Prostate gland (tissue), 2 donors: Measurements from ENCODE around the gene IL22RA1.

ENCODE experiments used
- CTCF ChIP-seq, 4 experiments: fragments of 200-600 bp in 2 of 4; fragments of 450-650 bp in 2 of 4; sonication (generic) in 2 of 4; IDR thresholded peaks; 1 replicate in 3 of 4; 2 replicates in 1 of 4; pipeline ENCODE4 v1.5.1; 2016 to 2019; ENCODE audit warnings: antibody characterized with exemption in 4 of 4, mild to moderate bottlenecking in 2 of 4, moderate library complexity in 2 of 4
- POLR2A ChIP-seq: fragments of 450-650 bp; IDR thresholded peaks from one replicate; pipeline ENCODE4 v1.6.1; 2016; ENCODE audit warnings: antibody characterized with exemption, mild to moderate bottlenecking
- POLR2AphosphoS5 ChIP-seq: sonication (generic); formaldehyde crosslinking; IDR thresholded peaks from one replicate; pipeline ENCODE4 v1.6.1; 2017; ENCODE audit warnings: antibody characterized with exemption

GRCh38 chr1:24070821-24071393 is 72.0 kb downstream of the IL22RA1 start:
- TF ChIP-seq CTCF (IDR thresholded peaks at IDR 0.05) (peak; percentile 79 to 92 (median 90)), POLR2A (no peak), POLR2AphosphoS5 (peak; percentile 65)
